HCT116 (cell line): ENCODE data around the gene ADCY2. TPM values are rescaled to one million over a fixed set of nuclear protein-coding genes. Genes with fewer than 3 reads are reported as not detected.

Experiments used
- ATAC-seq: fragments of 200-7000 bp; cut with Tn5 transposase; 2 replicates; pipeline ENCODE4 v1.9.1; 2020; ENCODE audit warnings: mild to moderate bottlenecking, moderate library complexity
- BruUV-seq: library from RNA; stranded (reverse); fragments of 400-500 nt; replicated peaks from 2 replicates; lab custom pipeline; 2021; lab: Mats Ljungman, UMichigan
- CTCF ChIA-PET: fragments of 300-600 bp; sonication (Branson Sonifier 250); formaldehyde crosslinking; loops from one replicate; lab custom pipeline; 2021; ENCODE audit warnings: antibody characterized with exemption; lab: Charles Lee
- POLR2A ChIA-PET: fragments of 300-600, 350-600 bp; sonication (Branson Sonifier 250); formaldehyde crosslinking; loops from one replicate; lab custom pipeline; 2021; ENCODE audit warnings: antibody characterized with exemption; lab: Charles Lee
- RAD21 ChIA-PET, 2 experiments: fragments of 300-600 bp; sonication (Branson Sonifier 250); formaldehyde crosslinking; loops; one replicate each; lab custom pipeline; 2023; ENCODE audit warnings: low total read pairs in 2 of 2; ENCODE audit not compliant: uncharacterized antibody in 2 of 2, unreplicated experiment in 2 of 2, low non-redundant PET in 1 of 2; lab: Charles Lee
- DNase-seq: peaks from one replicate; pipeline ENCODE4 v3.0.0-alpha.2; 2010; ENCODE audit warnings: low read depth, low spot score
- H2AFZ ChIP-seq: fragments of 200-600 bp; shearing (Covaris generic), sonication (generic); 2 replicates; pipeline ENCODE4 v1.6.1; 2017; ENCODE audit warnings: low read depth, mixed run types, mixed read lengths, antibody characterized with exemption, low read length; ENCODE audit not compliant: poor library complexity, severe bottlenecking
- H3K27ac ChIP-seq: 2 replicates; pipeline ENCODE4 v1.5.1; 2012; ENCODE audit warnings: low read depth, low read length
- H3K27me3 ChIP-seq: fragments of 200-600 bp; sonication (generic); 2 replicates; pipeline ENCODE4 v1.6.1; 2016; ENCODE audit warnings: mixed run types, low read length, mixed read lengths; ENCODE audit not compliant: insufficient read depth
- H3K36me3 ChIP-seq, 2 experiments: fragments of 200-500 bp in 1 of 2; fragments of 200-600 bp in 1 of 2; sonication (Bioruptor generic) in 1 of 2; sonication (generic) in 1 of 2; 2 replicates each; pipeline versions ENCODE4 v1.5.1 to v1.6.1; 2014 to 2016; ENCODE audit warnings: low read length in 2 of 2, inconsistent platforms in 1 of 2, mixed read lengths in 1 of 2, mixed run types in 1 of 2; ENCODE audit not compliant: insufficient read depth in 2 of 2, control insufficient read depth in 1 of 2
- H3K4me1 ChIP-seq, 2 experiments: fragments of 200-600 bp in 1 of 2; sonication (generic) in 1 of 2; 2 replicates each; pipeline versions ENCODE4 v1.5.1 to v1.6.1; 2012 to 2017; ENCODE audit warnings: low read length in 2 of 2, inconsistent platforms in 1 of 2, mild to moderate bottlenecking in 1 of 2, mixed read lengths in 1 of 2, mixed run types in 1 of 2, moderate library complexity in 1 of 2; ENCODE audit not compliant: insufficient read depth in 2 of 2, control insufficient read depth in 1 of 2
- H3K4me2 ChIP-seq: fragments of 200-600 bp; sonication (generic); 2 replicates; pipeline ENCODE4 v1.6.1; 2017; ENCODE audit warnings: mixed run types, low read length, mixed read lengths
- H3K4me3 ChIP-seq, 2 experiments: fragments of 200-600 bp in 1 of 2; sonication (generic) in 1 of 2; replicated peaks in 1 of 2; 2 replicates each; pipeline ENCODE4 v1.5.1; 2011 to 2016; ENCODE audit warnings: low read length in 2 of 2, control low read depth in 1 of 2, low read depth in 1 of 2, mild to moderate bottlenecking in 1 of 2, mixed read lengths in 1 of 2, mixed run types in 1 of 2
- H3K79me2 ChIP-seq: fragments of 200-600 bp; sonication (generic); 2 replicates; pipeline ENCODE4 v1.6.1; 2017; ENCODE audit warnings: mild to moderate bottlenecking, mixed run types, low read length, moderate library complexity, mixed read lengths; ENCODE audit not compliant: insufficient read depth
- H3K9ac ChIP-seq: fragments of 200-600 bp; sonication (generic); 2 replicates; pipeline ENCODE4 v1.6.1; 2016; ENCODE audit warnings: low read length, mixed read lengths
- H3K9me2 ChIP-seq: fragments of 200-600 bp; sonication (generic), shearing (Covaris generic); 2 replicates; pipeline ENCODE4 v1.6.1; 2017; ENCODE audit warnings: mixed run types, mild to moderate bottlenecking, moderate library complexity; ENCODE audit not compliant: insufficient read depth
- H3K9me3 ChIP-seq, 2 experiments: fragments of 200-500 bp in 1 of 2; fragments of 200-600 bp in 1 of 2; sonication (Bioruptor generic) in 1 of 2; sonication (generic) in 1 of 2; 2 replicates each; pipeline ENCODE4 v1.6.1; 2014 to 2017; ENCODE audit warnings: low read length in 2 of 2, mixed read lengths in 2 of 2, inconsistent platforms in 1 of 2, low read depth in 1 of 2, mild to moderate bottlenecking in 1 of 2, mixed run types in 1 of 2, moderate library complexity in 1 of 2; ENCODE audit not compliant: control insufficient read depth in 1 of 2, insufficient read depth in 1 of 2
- H4K20me1 ChIP-seq: fragments of 200-600 bp; sonication (generic), shearing (Covaris generic); 2 replicates; pipeline ENCODE4 v1.6.1; 2017; ENCODE audit warnings: mixed run types, mild to moderate bottlenecking, moderate library complexity; ENCODE audit not compliant: insufficient read depth
- EGR1 ChIP-seq: IDR thresholded peaks from 2 replicates; pipeline ENCODE4 v1.6.1; 2012; ENCODE audit warnings: low read depth
- FOSL1 ChIP-seq: IDR thresholded peaks from 2 replicates; pipeline ENCODE4 v1.6.1; 2012; ENCODE audit warnings: low read depth
- JUND ChIP-seq: IDR thresholded peaks from 2 replicates; pipeline ENCODE4 v1.6.1; 2012
- POLR2AphosphoS5 ChIP-seq: IDR thresholded peaks from 2 replicates; pipeline ENCODE4 v1.6.1; 2011; ENCODE audit warnings: mild to moderate bottlenecking, low read depth, low read length, moderate library complexity
- SIN3A ChIP-seq: IDR thresholded peaks from 2 replicates; pipeline ENCODE4 v1.6.1; 2012; ENCODE audit warnings: low read depth
- ZFX ChIP-seq: fragments of 450-650 bp; IDR thresholded peaks from 2 replicates; pipeline ENCODE4 v1.6.1; 2017
- intact Hi-C: fragments of 100-400 bp; cut with micrococcal nuclease; formaldehyde crosslinking; loops from 2 replicates; pipeline ENCODE4 v1.10.0; 2022
- total RNA-seq: library from RNA; stranded (reverse); gene quantifications from one replicate; pipeline ENCODE4 v1.2.1, GENCODE V29; 2021; ENCODE audit not compliant: unreplicated experiment
- TF ChIP-seq, protein P1 (sequence below): IDR thresholded peaks from 2 replicates; pipeline ENCODE4 v1.6.1; 2011; ENCODE audit warnings: mild to moderate bottlenecking, low read length, moderate library complexity; ENCODE audit not compliant: insufficient replicate concordance; ENCODE audit errors: extremely low read depth
- TF ChIP-seq, protein P2 (sequence below): IDR thresholded peaks from 2 replicates; pipeline ENCODE4 v1.6.1; 2012

ADCY2 gene
- total RNA-seq, 1 experiment from 2014 or later: 0.15 TPM

DNA sequence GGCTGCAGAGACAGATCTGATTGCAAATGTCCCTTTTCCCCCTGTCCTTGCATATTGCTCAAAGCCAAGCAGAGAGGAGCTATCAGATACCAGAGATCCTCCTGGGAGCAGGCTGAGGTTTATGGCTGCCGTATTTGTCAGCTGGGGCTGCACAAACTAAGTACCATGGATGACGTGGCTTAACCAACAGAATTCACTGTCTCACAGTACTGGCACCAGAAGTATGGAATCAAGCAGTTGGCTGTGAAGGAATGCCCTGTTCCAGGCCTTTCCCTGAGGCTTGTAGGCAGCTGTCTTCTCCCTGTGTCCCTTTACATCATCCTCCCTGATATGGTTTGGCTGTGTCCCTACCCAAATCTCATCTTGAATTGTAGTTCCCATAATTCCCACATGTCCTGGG lies 452.4 kb downstream of the ADCY2 start:
- no peak for TF ChIP-seq EGR1
- ATAC-seq (no peak), DNase-seq (no peak)
- Histone ChIP-seq H3K4me1 (no peaks in the 10 kb centered on the region), H3K27me3 (peaks cover 15% of the 10 kb centered on the region), H3K79me2 (no peaks in the 10 kb centered on the region), H3K27ac (no peak overlapping the region), H3K9me3 (no peaks in the 10 kb centered on the region), H3K9ac (no peak overlapping the region), H2AFZ (no peak overlapping the region), H3K36me3 (no peaks in the 10 kb centered on the region), H3K4me2 (no peak overlapping the region), H3K9me2 (no peaks in the 10 kb centered on the region), H4K20me1 (no peaks in the 10 kb centered on the region), H3K4me3 (no peak overlapping the region)
- ChIA-PET POLR2A (no interaction called here), RAD21 (no interaction called here), CTCF (no interaction called here)
- intact Hi-C loops: no loop called here
- no TSS peak for BruUV-seq

- no peak for ATAC-seq
- no peaks in the 10 kb centered on the region for H3K9me3 ChIP-seq
- H3K9ac ChIP-seq: no peak overlapping the region
- ChIA-PET POLR2A (no interaction called here), RAD21 (interaction anchor here in 1 of 2 experiments (0.7 kb wide), 1 partner anchor 1715 kb away, joined by 5 read pairs; no protein-coding TSS in a partner anchor), CTCF (no interaction called here)
- no peaks in the 10 kb centered on the region for H3K4me1 ChIP-seq
- no peaks in the 10 kb centered on the region for H3K9me2 ChIP-seq
- TF ChIP-seq FOSL1 (no peak), ZFX (no peak), JUND (no peak), SIN3A (no peak), POLR2AphosphoS5 (no peak)
- TF ChIP-seq, protein P1, sequence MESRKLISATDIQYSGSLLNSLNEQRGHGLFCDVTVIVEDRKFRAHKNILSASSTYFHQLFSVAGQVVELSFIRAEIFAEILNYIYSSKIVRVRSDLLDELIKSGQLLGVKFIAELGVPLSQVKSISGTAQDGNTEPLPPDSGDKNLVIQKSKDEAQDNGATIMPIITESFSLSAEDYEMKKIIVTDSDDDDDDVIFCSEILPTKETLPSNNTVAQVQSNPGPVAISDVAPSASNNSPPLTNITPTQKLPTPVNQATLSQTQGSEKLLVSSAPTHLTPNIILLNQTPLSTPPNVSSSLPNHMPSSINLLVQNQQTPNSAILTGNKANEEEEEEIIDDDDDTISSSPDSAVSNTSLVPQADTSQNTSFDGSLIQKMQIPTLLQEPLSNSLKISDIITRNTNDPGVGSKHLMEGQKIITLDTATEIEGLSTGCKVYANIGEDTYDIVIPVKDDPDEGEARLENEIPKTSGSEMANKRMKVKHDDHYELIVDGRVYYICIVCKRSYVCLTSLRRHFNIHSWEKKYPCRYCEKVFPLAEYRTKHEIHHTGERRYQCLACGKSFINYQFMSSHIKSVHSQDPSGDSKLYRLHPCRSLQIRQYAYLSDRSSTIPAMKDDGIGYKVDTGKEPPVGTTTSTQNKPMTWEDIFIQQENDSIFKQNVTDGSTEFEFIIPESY: no peak
- TF ChIP-seq, protein P2, sequence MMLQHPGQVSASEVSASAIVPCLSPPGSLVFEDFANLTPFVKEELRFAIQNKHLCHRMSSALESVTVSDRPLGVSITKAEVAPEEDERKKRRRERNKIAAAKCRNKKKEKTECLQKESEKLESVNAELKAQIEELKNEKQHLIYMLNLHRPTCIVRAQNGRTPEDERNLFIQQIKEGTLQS: no peak
- no peaks in the 10 kb centered on the region for H3K27me3 ChIP-seq
- intact Hi-C loops: no loop called here
- no peaks in the 10 kb centered on the region for H3K36me3 ChIP-seq
- DNase-seq: no peak
- H3K4me3 ChIP-seq: no peak overlapping the region
- H4K20me1 ChIP-seq: no peaks in the 10 kb centered on the region
- no TSS peak for BruUV-seq
- H3K27ac ChIP-seq: no peak overlapping the region
- H3K79me2 ChIP-seq: no peaks in the 10 kb centered on the region
- no peak overlapping the region for H3K4me2 ChIP-seq
- no peak overlapping the region for H2AFZ ChIP-seq
Measured at GRCh38 chr5:7849681-7850394, 453.9 kb downstream of the ADCY2 start.
